GM12878 (cell line): ENCODE measurements around the gene YBX3. TPM values are rescaled to one million over a fixed set of nuclear protein-coding genes. Genes with fewer than 3 reads are reported as not detected.

Experiments
- ATAC-seq: fragments of 200-7000 bp; cut with Tn5 transposase; 3 replicates; pipeline ENCODE4 v1.9.1; 2020; ENCODE audit warnings: mild to moderate bottlenecking, moderate library complexity
- BruUV-seq: library from RNA; stranded (reverse); fragments of 400-500 nt; replicated peaks from 2 replicates; lab custom pipeline; 2021; lab: Mats Ljungman, UMichigan
- CTCF ChIA-PET: fragments of 300-600 bp; sonication (Branson Sonifier 250); formaldehyde crosslinking; extraction: SDS; loops from one replicate; lab custom pipeline; 2021; ENCODE audit warnings: inconsistent platforms; lab: Yijun Ruan, JAX
- POLR2A ChIA-PET: fragments of 350-600 bp; formaldehyde crosslinking; extraction: SDS; loops from one replicate; lab custom pipeline; 2021; ENCODE audit warnings: inconsistent platforms; lab: Charles Lee
- RAD21 ChIA-PET: fragments of 300-600 bp; sonication (Branson Sonifier 250); formaldehyde crosslinking; loops from one replicate; lab custom pipeline; 2023; ENCODE audit warnings: antibody characterized with exemption; ENCODE audit not compliant: unreplicated experiment; lab: Charles Lee
- SMC1A ChIA-PET: fragments of 300-600 bp; sonication (Branson Sonifier 250); formaldehyde crosslinking; loops from one replicate; lab custom pipeline; 2023; ENCODE audit not compliant: unreplicated experiment, uncharacterized antibody; lab: Charles Lee
- DNase-seq: peaks from one replicate; pipeline ENCODE4 v3.0.0-alpha.2; 2011; ENCODE audit warnings: low read depth, low spot score
- FAIRE-seq: peaks from 3 replicates; lab custom pipeline; 2011; peaks lifted over from hg19 to GRCh38; lab: Jason Lieb, UNC
- H2AFZ ChIP-seq: 2 replicates; pipeline ENCODE4 v1.6.0; 2011; ENCODE audit warnings: low read depth, low read length, control low read depth; ENCODE audit not compliant: control insufficient read depth
- H3K27ac ChIP-seq: 2 replicates; pipeline ENCODE4 v1.5.1; 2011; ENCODE audit warnings: control low read depth; ENCODE audit not compliant: control insufficient read depth, insufficient read depth
- H3K27me3 ChIP-seq, 2 experiments: replicated peaks in 1 of 2; 2 replicates each; pipeline versions ENCODE4 v1.6.0 to v1.6.1; 2011; ENCODE audit warnings: low read length in 1 of 2; ENCODE audit not compliant: control insufficient read depth in 2 of 2, insufficient read depth in 2 of 2
- H3K36me3 ChIP-seq, 2 experiments: 2 replicates each; pipeline ENCODE4 v1.5.1; 2011; ENCODE audit warnings: low read length in 1 of 2; ENCODE audit not compliant: control insufficient read depth in 2 of 2, insufficient read depth in 2 of 2
- H3K4me1 ChIP-seq: 2 replicates; pipeline ENCODE4 v1.6.1; 2011; ENCODE audit warnings: mild to moderate bottlenecking, low read length, moderate library complexity, mixed read lengths; ENCODE audit not compliant: control insufficient read depth, insufficient read depth
- H3K4me2 ChIP-seq: 2 replicates; pipeline ENCODE4 v1.6.0; 2011; ENCODE audit warnings: control low read depth; ENCODE audit not compliant: control insufficient read depth, insufficient read depth
- H3K4me3 ChIP-seq: fragments of 200-600 bp; sonication (generic); 2 replicates; pipeline ENCODE4 v1.5.1; 2016
- H3K79me2 ChIP-seq: 2 replicates; pipeline ENCODE4 v1.6.0; 2011; ENCODE audit warnings: low read length; ENCODE audit not compliant: control insufficient read depth, insufficient read depth
- H3K9ac ChIP-seq: 2 replicates; pipeline ENCODE4 v1.8.0; 2011; ENCODE audit warnings: low read length, control low read depth, mixed read lengths; ENCODE audit not compliant: control insufficient read depth, insufficient read depth
- H3K9me3 ChIP-seq: replicated peaks from 3 replicates; pipeline ENCODE4 v1.5.1; 2011; ENCODE audit warnings: mild to moderate bottlenecking, low read length; ENCODE audit not compliant: control insufficient read depth, insufficient read depth
- H4K20me1 ChIP-seq: 2 replicates; pipeline ENCODE4 v1.6.0; 2011; ENCODE audit not compliant: control insufficient read depth, insufficient read depth
- CBX3 ChIP-seq: fragments of 200-600 bp; sonication (generic); IDR thresholded peaks from 2 replicates; pipeline ENCODE4 v1.6.1; 2016; ENCODE audit warnings: low read depth, borderline replicate concordance
- CREM ChIP-seq: IDR thresholded peaks from 2 replicates; pipeline ENCODE4 v1.6.1; 2014; ENCODE audit warnings: antibody characterized with exemption, low read depth
- IRF4 ChIP-seq: IDR thresholded peaks from 2 replicates; pipeline ENCODE4 v1.6.1; 2011; ENCODE audit warnings: low read depth, low read length
- MYB ChIP-seq: fragments of 150-350 bp; IDR thresholded peaks from 2 replicates; pipeline ENCODE4 v1.6.1; 2014; ENCODE audit warnings: mild to moderate bottlenecking, low read depth, low read length, borderline replicate concordance
- MYC ChIP-seq: IDR thresholded peaks from 2 replicates; pipeline ENCODE4 v1.6.1; 2011; ENCODE audit warnings: mild to moderate bottlenecking, low read length, moderate library complexity, inconsistent platforms; ENCODE audit not compliant: insufficient read depth, insufficient replicate concordance, insufficient read length, severe bottlenecking
- RAD21 ChIP-seq: IDR thresholded peaks from 2 replicates; pipeline ENCODE4 v1.6.1; 2011; ENCODE audit warnings: mild to moderate bottlenecking, low read depth, low read length, moderate library complexity; ENCODE audit not compliant: insufficient read depth
- SMC3 ChIP-seq: IDR thresholded peaks from 2 replicates; pipeline ENCODE4 v1.6.1; 2011; ENCODE audit warnings: low read length, improper control_type of control experiment, borderline replicate concordance
- TAF1 ChIP-seq: IDR thresholded peaks from 2 replicates; pipeline ENCODE4 v1.6.1; 2011; ENCODE audit warnings: mild to moderate bottlenecking, low read depth, low read length, borderline replicate concordance
- TARDBP ChIP-seq: IDR thresholded peaks from 2 replicates; pipeline ENCODE4 v1.6.1; 2016; ENCODE audit warnings: borderline replicate concordance
- ZNF384 ChIP-seq: IDR thresholded peaks from 2 replicates; pipeline ENCODE4 v1.6.1; 2012; ENCODE audit warnings: low read depth, mild to moderate bottlenecking, low read length, improper control_type of control experiment, borderline replicate concordance
- WGBS: methylation state at CpG from one replicate; pipeline ENCODE4 v1.1.6; 2016; ENCODE audit warnings: low lambda C conversion rate; ENCODE audit not compliant: insufficient replicate concordance, insufficient coverage; ENCODE audit errors: missing lambda C conversion rate; 5-methylcytosine and 5-hydroxymethylcytosine counted together
- in situ Hi-C: fragments of 300-500 bp; cut with MboI; formaldehyde crosslinking; loops from 9 replicates; pipeline ENCODE4 v1.14.3; 2018; ENCODE audit warnings: mixed read lengths
- intact Hi-C: fragments of 100-400 bp; cut with micrococcal nuclease; formaldehyde crosslinking; loops from one replicate; pipeline ENCODE4 v1.14.2; 2022; ENCODE audit not compliant: unreplicated experiment
- polyA plus RNA-seq, 11 experiments: library from polyadenylated mRNA; depleted of rRNA in 4 of 11; unstranded in 6 of 11; stranded (reverse) in 5 of 11; fragments of >200 nt; fragmentation: Nextera tagmentation in 4 of 11; fragmentation: Illumina TruSeq in 1 of 11; extraction: Ambion mirVana in 4 of 11; extraction: Trizol in 1 of 11; gene quantifications; 1 replicate in 1 of 11; 2 replicates in 10 of 11; pipeline versions ENCODE4 v1.2.1 to v1.2.3, GENCODE V29; 2011 to 2016; ENCODE audit warnings: inconsistent platforms in 2 of 11, missing spikeins in 2 of 11, low read depth in 1 of 11
- total RNA-seq, 4 experiments: library from RNA; depleted of rRNA in 3 of 4; stranded (reverse); fragments of >200 nt in 3 of 4; fragmentation: Illumina TruSeq in 1 of 4; extraction: Trizol in 1 of 4; gene quantifications; 2 replicates each; pipeline versions ENCODE4 v1.2.1 to v1.2.3, GENCODE V29; 2013 to 2021
- TF ChIP-seq, protein P1 (sequence below): fragments of 450-650 bp; IDR thresholded peaks from 2 replicates; pipeline ENCODE4 v1.6.1; 2017; ENCODE audit warnings: mild to moderate bottlenecking, low read depth, inconsistent platforms; ENCODE audit not compliant: poor library complexity, severe bottlenecking

Gene YBX3
- total and polyA plus RNA-seq, 10 of the 15 experiments (the other 5 are each of a cell fraction or from before 2014, with no cell fraction given) = 25.9 to 221 (median 111) TPM

DNA sequence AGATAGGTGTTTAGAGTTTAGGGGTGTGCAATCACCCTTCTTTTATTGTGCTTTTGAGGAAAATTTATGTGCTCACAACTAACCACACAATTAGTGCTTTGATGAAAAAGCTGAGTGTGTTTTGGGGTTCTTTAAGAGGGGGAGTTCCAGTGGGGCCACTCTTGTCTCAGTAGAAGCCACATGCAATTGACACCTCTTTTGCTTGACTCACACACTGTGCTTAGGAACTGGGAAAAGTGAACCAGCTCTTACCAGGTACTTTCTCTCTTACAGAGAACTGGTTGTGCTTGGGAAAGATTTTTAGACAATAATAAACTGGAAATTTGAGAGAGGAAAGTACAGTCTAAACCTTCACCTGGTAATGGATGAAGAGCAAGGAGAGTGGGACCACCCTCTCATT lies 12.3 kb upstream of the YBX3 start (continued):
- TF ChIP-seq, protein P1, sequence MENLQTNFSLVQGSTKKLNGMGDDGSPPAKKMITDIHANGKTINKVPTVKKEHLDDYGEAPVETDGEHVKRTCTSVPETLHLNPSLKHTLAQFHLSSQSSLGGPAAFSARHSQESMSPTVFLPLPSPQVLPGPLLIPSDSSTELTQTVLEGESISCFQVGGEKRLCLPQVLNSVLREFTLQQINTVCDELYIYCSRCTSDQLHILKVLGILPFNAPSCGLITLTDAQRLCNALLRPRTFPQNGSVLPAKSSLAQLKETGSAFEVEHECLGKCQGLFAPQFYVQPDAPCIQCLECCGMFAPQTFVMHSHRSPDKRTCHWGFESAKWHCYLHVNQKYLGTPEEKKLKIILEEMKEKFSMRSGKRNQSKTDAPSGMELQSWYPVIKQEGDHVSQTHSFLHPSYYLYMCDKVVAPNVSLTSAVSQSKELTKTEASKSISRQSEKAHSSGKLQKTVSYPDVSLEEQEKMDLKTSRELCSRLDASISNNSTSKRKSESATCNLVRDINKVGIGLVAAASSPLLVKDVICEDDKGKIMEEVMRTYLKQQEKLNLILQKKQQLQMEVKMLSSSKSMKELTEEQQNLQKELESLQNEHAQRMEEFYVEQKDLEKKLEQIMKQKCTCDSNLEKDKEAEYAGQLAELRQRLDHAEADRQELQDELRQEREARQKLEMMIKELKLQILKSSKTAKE = no peak
- TF ChIP-seq, all 136 proteins: peak for 6

DNA sequence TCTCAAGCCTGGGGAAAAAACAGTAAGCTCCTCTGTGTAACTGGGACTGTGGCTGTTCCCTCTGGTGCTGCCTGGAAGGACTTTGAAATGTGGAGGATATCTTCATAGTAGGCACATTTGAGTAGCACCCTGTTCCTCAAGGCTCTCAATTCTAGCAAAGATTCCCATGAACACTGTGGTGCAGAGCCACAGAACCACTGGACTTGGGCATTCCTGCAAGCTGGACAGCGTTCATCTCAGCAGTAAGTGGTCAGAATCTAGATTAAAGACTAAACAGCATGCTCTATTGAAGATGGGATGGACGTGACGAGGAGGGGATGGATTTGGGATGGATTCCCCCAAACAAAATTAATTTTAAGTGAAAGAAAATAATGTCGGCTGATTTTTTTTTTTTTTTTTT lies 9.4 kb upstream of the YBX3 start:
- H3K9me3 ChIP-seq = no peaks in the 10 kb centered on the region
- no peaks in the 10 kb centered on the region for H4K20me1 ChIP-seq
- no peak overlapping the region for H3K4me2 ChIP-seq
- no peak overlapping the region for H2AFZ ChIP-seq
- RAD21 ChIA-PET = interaction anchor here (1.2 to 1.4 kb wide), 2 partner anchors 13 to 18 kb away, joined by 3 to 5 read pairs; no protein-coding TSS in a partner anchor
- no peak overlapping the region for H3K27ac ChIP-seq
- CTCF ChIA-PET = interaction anchor here (1.3 to 8.1 kb wide), 2 partner anchors 10 to 17 kb away, joined by 3 to 46 read pairs; no protein-coding TSS in a partner anchor
- H3K79me2 ChIP-seq = no peaks in the 10 kb centered on the region
- intact Hi-C loops (no loop called here), in situ Hi-C loops (no loop called here)
- peaks cover 0 to 1% of the 10 kb centered on the region in 2 experiments; a peak in 2 of 4 replicates for H3K27me3 ChIP-seq
- WGBS = 28% methylated on average over 4 of the region's 4 CpGs
- no TSS peak for BruUV-seq
- TF ChIP-seq MYB = no peak
- no peak for TF ChIP-seq TARDBP
- TF ChIP-seq IRF4 = no peak
- no peak for TF ChIP-seq RAD21
- TF ChIP-seq TAF1 = no peak
- no peak for TF ChIP-seq CBX3
- no peak for TF ChIP-seq SMC3
- no peak for TF ChIP-seq MYC
- TF ChIP-seq ZNF384 = no peak
- TF ChIP-seq CREM = no peak
- no peak for DNase-seq
- no peaks in the 10 kb centered on the region for H3K4me1 ChIP-seq
- SMC1A ChIA-PET = interaction anchor here (0.6 to 3.0 kb wide), 3 partner anchors 9 to 750 kb away, joined by 3 to 19 read pairs (median 5); partner anchors contain the start of gene YBX3
- POLR2A ChIA-PET = no interaction called here
- H3K4me3 ChIP-seq = no peak overlapping the region
- FAIRE-seq = no peak
- H3K36me3 ChIP-seq = no peaks in the 10 kb centered on the region
- ATAC-seq = no peak
- no peak overlapping the region for H3K9ac ChIP-seq
